Germinal center (tissue), 1 donor: Measurements from ENCODE around the gene ZDHHC14.
"Not testable (repeated sequence)": the region's sequence is repeated elsewhere in the genome, so short reads cannot be mapped to it uniquely, and the experiment has no call there.

Experiments used
- DNase-seq: peaks from one replicate; pipeline ENCODE4 v3.0.0; 2012; ENCODE audit warnings: mixed read lengths, low spot score

ZDHHC14 gene

GRCh38 chr6:157380779-157381561 lies at the start of gene ZDHHC14:
Gene ZDHHC14 (plus strand): TSS chr6:157381190.
- peak; percentile 85 for DNase-seq

- DNase-seq, result peak; percentile 28
These were observed 48.2 kb upstream of the ZDHHC14 start for GRCh38 chr6:157332813-157333212.

GRCh38 chr6:157333537-157333936 lies 47.5 kb upstream of the ZDHHC14 start:
- no peak for DNase-seq

GRCh38 chr6:157333956-157334355 lies 47.0 kb upstream of the ZDHHC14 start:
- no peak for DNase-seq

DNA sequence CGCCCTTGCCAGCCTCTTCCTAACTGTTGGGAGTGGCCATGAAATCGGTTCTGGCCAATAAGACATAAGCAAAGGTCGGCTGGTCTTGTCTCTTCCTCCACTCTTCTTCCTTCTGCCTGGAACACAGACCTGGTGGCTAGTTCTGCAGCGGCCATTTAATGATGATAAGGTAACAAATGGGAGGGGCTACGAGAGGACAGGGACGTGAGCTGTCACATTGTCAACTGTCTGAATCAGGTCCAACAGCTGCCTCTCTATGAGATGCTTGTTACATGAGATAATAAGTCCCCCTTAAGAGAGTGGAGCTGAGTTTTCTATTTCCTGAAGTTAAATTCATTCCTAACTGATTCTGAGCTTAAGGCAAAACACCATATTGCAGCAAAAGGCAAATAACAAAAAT lies 45.2 kb upstream of the ZDHHC14 start:
- DNase-seq, result no peak

DNA sequence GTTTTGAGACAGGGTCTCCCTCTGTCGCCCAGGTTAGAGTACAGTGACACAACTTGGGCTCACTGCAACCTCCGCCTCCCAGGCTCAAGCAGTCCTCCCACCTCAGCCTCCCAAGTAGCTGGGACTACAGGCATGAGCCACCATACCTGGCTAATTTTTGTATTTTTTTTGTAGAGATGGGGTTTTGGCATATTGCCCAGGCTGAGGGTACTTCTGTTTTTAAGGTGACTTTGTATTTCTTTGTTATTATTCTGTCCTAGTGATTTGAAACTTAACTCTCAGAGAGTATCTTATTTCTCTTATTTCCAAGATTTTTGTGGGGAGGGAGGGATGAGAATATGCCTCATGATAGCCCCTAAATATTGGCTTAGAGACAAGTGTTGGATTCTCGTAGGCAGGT lies 43.7 kb upstream of the ZDHHC14 start:
- not testable (repeated sequence) for DNase-seq

DNA sequence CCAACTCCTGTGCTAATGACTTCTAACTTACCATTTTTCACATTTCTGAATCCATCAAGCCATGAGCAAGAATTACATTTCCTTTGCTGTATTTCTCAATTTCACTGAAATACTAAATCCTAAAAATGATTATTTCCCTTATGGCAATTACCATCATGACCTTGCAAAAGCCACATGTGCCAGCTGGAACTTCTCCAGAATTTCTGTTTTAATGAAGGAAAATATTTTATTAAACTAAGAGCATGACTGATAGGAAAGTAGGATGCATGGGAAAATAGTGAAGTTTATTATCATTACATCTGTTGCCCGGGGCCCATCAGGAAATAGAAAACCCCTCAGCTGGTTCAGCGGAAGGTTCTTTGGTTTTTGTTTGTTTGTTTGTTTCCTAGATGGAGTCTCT lies 43.2 kb upstream of the ZDHHC14 start:
- DNase-seq, result no peak

DNA sequence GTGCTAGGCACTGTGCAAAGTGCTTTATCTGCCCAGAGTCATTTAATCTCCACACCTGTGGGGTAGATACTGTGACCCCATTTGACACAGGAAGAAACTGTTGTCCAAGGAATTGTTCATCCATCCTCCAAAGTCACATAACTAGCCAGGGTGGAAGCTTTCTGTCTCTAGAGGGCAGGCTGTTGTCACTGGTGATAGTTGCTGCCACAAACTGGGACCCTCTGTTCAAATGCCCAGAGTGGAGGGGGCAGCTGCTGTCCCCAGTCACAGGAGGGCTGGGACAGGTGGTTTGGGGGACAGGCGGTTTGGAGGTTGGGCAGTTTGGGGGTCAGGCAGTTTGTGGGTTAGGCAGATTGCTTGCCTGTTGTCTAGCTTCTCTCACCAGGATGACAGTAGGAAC lies 41.6 kb upstream of the ZDHHC14 start:
- no peak for DNase-seq

GRCh38 chr6:157343732-157344131 lies 37.3 kb upstream of the ZDHHC14 start:
- DNase-seq, result no peak

DNA sequence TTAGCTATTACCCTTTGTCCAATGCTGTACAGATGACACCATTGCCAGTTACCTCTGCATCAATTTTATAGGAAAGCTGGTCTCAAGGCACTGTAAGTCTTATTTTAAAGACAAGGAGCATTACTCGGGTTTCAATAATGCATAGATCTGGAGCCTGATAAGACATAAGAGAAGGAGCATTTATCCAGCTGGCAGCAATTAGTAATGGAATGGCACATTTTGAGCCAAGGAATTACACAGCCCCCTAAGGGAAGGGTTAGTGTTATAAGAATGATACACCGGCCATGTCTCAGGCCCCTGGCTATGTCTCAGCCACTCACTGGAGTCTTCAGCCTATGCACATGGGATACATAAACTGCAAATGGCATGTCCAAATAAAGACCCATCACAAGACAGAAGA lies 34.6 kb upstream of the ZDHHC14 start:
- DNase-seq, result no peak

DNA sequence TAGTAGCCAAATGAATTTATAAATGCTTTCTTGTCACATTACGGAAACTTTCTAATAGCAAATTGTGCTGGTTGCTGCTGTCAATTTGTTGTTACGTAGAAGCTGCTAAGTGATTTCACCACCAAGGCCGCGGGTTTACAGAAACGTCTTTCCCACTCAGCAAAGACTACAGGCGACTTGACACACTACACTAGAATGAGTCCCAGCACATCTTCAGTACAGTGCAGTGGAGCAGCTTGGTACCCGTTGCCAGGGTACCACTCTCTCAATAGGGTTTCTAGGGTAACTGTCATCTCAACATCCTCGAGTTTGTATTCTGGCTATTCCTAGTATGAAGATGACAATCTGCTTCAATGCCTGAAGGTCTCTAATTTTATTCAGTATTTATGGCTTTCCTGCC lies 22.7 kb upstream of the ZDHHC14 start:
- DNase-seq, result no peak

DNA sequence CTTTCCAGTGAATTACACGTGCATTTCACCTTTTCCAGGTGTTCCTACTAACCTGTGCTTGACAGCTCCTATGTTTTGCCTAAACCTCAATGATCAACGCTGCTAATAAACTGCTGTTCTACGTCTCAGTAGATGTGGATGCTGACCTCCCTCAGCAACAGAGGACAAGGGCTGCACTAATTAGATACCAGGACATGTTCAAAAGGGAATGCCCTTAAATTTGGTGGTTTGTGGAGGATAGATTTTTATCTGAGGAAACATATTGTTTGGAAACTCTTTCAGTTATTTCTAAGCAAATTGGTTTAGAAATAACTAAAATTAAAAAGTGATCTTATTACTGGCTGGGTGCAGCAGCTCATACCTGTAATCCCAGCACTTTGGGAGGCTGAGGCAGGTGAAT lies 19.1 kb upstream of the ZDHHC14 start:
- DNase-seq, result no peak

GRCh38 chr6:157364705-157365104 lies 16.3 kb upstream of the ZDHHC14 start:
- DNase-seq, result no peak

- no peak for DNase-seq
These were observed 14.3 kb upstream of the ZDHHC14 start for GRCh38 chr6:157366648-157367047.

GRCh38 chr6:157368359-157369049 lies 12.5 kb upstream of the ZDHHC14 start:
- DNase-seq, result no peak

DNA sequence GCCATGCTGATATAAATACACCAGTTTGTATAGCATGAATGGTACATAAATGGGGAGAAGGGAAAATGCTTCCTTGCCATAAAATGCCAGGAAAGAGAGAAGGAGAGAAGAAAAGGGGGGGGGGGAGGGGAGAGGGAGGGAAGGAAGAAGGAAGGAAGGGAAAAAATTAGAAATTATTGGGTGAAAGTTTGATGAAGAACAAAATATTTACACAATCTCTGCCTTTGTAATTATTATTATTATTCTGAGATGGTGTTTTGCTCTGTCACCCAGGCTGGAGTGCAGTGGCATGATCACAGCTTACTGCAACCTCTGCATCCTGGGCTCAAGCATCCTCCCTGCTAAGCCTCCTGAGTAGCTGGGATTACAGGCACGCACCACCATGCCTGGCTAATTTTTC lies 10.2 kb upstream of the ZDHHC14 start:
- DNase-seq, result no peak

- no peak for DNase-seq
These were observed 8.3 kb upstream of the ZDHHC14 start for GRCh38 chr6:157372501-157373280.

DNA sequence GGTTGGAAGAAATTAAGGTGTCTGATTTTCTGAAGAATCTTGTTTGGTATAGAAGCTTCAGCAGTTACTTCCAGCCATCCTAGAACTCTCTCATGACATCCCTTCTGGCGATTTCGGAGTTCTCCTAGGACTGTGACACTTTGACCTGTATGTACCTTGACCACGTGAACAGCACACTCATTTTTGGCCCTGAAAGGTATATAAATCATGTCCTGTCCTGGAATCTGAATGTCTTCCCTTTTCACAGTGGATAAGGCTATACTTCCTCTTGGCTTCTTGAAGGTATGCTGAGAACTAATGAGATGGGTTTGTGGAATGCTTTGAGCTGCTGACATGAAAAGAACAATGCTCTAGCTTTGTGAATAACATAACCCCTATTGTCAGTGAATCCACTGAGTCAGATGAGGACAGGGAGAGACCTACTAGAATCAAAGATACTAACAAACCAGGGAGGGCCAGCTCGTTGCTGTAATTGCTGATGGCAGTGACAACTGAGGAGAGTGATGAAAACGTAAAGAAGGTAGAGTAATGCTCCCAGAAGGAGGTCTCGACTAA lies 6.0 kb upstream of the ZDHHC14 start:
- no peak for DNase-seq

DNA sequence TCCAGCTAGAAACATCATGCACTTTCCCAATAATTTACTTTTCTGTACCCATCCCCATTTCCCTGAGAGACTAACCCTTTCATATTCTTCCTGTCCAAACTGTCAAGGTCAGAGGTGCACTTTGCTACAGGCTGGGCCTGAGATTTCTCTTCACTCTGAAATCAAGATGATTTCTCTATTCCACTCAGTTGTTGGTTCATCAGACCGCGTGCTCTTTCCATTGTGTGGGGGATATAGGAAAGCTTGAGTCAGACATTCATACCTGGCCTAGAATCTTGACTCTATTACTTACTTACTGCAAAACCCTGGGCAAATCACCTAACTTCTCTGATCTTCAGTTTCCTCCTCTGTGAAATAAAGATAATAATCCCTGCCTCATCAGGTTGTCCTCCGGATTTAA lies 4.7 kb upstream of the ZDHHC14 start:
- DNase-seq, result no peak

- no peak for DNase-seq
These were observed 4.2 kb upstream of the ZDHHC14 start for GRCh38 chr6:157376706-157377230.

DNA sequence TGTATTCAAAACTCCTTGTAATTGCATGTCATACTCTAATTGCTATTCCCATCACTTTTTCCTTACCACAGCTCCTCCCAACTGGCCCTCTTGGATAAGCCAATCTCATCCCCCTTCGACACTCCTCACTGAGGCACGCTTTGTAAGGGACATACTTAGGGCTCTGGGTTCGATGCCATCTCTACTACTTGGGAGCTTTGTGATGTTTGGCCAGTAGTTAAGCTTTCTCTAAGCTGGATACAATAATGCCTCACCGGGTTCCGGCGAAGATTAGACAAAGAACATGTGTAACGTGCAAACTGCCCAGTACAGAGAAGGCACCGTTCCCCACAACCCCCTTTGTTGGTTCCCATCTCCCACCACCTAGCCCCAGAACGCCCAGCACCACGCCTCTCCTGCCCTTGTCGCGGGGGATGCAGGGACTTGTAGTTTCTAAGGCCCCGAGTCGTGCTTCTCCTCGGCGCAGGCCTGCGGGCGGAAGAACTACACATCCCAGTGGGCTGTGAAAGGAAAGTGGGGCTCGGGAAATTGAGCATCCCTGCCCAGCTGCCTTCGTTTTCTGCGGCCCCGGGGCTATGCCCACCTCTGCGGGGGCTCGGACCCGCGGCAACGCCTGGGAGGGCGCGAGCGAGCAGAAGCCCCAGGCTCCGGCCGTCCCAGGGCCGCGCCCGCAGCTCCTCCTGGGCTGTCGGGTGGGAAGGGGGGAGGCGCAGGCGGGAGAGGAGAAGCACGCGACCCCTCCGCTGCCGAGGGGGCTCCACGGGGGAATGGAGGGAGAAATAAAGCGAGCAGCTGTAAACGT lies 1.1 kb upstream of the ZDHHC14 start:
- DNase-seq, result peak; percentile 83

GRCh38 chr6:157380458-157380778 lies 572 bp upstream of the ZDHHC14 start:
- no peak for DNase-seq
